Activated CD4-positive, alpha-beta T cell treated with anti-CD3 and anti-CD28 coated beads for 1 hour (primary cell): ENCODE measurements around the gene PCCA.

ENCODE experiments used
- DNase-seq: peaks from one replicate; pipeline ENCODE4 v3.0.0-alpha.2; 2020

PCCA gene

DNA sequence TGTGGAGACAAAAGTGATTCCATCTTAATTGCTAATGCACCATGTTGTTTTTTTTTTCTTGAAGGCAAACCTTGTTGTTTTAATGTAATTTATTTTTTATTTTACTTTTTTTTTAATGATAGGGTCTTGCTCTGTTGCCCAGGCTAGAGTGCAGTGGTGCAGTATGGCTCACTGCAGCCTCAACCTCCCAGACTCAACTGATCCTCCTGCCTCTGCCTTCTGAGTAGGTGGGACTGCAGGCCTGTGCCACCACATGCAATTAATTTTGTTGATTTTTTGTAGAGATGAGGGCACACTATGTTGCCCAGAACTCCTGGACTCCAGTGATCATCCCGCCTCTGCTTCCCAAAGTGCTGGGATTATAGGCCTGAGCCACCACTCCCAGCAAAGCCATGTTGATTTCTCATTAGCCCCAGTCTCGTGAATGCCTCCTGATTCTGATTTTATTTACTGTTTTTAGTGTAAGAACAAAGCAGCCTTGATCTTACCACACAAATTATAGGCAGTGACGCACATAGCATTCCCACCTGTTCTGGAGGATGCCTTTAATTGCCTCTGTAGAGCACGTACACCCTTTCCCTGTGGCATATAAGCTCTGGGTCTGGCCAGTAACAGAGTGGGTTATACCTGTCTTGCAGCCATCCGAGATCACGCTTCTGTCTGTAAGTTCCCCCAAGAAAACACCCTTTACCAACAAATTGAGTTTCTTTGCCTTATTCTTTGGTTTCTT lies 349.3 kb downstream of the PCCA start:
- DNase-seq: no peak

DNA sequence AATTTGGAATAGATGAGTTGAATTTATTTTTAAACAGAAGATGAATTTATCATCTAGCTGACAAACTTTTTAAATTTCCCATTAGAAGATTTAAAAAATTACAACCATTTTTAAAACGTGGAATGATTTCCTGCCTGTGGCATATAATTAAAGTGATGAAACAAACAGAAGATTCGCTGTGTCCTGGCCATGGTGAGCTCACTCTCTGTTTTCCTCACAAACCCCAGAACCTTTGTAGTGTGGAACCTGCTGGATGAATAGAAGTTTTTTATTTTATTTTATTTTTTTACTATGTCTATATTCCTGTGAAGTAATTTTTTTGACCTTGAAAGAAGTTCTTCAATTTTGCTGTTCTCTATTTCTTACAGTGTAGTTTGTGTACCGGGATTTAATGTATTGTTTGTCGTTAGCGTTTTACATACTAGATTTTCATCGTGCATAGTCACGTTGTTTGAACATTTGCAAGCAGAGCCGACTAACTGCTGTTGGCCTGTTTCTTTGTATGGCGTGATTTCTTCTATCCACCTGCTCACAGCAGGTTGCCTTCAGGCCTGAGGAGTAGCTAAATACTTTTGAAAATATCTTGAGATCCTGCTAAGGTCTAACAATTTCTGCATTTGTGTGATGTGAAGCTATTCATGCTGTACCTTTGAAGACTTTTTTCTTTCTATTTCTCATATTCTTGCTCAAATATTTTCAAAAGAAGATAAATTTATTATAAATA lies 350.5 kb downstream of the PCCA start:
- DNase-seq: no peak

DNA sequence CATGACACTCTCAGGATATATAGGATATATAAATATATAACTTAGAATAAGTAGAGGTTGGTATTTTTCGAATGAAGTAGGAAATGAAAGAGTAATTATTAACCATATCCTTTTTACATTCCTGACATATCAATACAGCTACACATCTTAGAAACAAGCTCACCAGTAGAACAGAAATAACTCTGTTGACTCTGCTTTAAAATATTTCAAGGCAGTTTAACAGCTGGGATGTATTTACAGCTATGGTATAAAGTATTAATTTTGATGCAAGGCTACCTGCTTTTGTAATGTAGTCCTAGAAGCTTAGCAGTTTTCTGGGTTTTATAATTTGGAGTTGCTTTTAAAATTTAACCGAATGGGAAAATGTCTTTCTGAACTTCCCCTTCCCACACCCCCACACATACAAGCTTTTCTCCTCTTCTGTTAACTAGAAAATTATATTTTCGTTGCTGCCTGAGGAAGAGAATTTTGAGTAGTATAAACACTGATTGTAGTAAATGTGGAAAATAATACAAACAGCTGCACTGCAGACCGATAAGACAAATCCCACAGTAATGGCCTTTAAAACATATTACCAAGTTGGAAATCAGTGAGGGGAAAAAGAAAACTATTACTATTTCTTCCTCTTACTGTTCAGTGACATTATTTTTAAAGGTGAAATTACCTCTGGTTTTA lies 352.0 kb downstream of the PCCA start:
- DNase-seq: no peak

DNA sequence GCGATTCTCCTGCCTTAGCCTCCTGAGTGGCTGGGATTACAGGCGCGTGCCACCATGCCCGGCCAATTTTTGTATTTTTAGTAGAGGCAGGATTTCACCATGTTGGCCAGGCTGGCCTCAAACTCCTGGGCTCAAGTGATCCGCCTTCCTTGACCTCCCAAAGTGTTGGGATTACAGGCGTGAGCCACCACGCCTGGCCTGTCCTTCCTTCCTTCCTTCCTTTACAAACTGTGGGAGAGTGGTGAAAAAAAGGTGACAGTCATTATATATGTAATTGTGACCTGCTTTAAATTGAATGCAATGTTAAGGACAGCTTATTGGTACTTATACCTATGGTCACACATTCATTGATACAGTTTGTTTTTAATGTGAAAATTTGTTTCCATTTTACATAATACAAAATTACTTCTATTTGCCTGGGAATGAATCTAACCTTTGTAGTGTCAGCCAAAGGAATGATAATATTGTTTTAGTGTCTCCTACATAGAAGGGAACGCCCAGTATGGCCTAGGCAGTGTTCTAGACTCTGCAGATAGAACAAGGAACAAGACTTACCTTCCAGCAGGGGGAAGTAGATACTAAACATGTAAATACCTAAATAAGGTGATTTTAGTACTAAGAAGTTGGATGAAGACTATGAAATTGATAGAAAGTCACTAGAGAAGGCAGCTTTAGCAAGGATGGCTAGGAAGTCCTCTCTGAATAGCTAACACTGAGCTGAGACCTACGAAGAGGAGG lies 353.4 kb downstream of the PCCA start:
- DNase-seq: no peak

DNA sequence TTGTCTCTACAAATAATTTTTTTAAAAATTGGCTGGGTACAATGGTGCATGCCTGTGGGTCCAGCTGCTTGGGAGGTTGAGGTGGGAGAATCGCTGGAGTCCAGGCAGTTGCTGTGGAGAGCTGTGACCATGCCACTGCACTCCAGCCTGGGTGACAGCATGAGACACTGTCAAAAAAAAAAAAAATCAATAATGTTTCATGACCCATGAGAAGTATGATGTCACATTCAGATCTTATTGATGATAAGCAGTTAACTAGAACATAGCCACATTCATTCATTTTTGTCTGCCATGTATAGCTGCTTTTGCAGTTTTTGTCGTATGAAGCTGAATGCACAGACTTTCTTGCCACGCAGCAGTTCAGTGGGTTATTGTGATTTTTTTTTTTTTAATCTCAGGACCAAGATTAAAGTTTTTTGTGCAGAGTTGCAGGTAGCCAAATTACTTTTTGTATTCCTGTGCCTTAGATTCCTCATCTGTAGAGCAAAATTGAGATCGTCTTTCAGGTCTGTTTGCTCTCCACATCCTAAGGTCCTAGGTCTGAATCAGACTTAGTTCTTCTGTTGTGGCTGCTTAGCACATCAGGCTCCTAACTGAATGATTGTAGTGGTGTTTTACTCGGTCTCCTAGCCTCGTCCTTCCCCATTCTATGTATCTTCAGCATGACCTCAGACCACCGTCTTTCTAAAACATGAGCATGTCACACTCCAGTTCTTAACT lies 354.5 kb downstream of the PCCA start:
- DNase-seq: no peak

DNA sequence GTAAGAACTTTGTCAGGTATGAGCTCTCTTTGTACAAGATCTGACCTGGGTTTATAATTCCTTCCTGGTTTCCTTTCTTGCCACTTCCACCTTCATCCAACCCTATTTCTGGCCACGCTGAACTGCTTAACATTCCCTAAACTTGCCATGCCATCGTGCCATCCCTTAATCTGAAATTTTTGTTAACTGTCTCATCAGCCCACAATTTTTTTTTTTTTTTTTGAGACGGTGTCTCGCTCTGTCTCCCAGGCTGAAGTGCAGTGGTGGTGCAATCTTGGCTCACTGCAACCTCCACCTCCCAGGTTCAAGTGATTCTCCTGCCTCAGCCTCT lies 355.1 kb downstream of the PCCA start:
- no peak for DNase-seq

DNA sequence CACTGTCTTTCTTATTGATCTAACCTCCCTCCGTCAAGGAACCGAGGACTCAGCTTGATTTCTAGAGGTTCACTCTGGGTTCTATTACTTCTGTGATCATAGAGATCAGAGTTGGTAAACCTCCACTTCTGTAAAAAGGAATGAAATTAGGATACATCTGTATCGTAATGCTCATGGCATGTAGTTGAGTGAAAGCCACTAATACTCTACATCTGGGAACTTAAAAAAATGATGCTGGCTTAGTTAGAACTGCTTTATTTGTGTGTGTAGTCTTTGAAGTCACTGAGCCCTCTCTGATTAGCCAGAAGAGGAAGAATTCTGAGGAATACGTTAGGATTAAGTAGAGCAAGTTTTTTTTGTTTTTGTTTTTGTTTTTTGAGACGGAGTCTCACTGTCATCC lies 358.9 kb downstream of the PCCA start:
- no peak for DNase-seq

DNA sequence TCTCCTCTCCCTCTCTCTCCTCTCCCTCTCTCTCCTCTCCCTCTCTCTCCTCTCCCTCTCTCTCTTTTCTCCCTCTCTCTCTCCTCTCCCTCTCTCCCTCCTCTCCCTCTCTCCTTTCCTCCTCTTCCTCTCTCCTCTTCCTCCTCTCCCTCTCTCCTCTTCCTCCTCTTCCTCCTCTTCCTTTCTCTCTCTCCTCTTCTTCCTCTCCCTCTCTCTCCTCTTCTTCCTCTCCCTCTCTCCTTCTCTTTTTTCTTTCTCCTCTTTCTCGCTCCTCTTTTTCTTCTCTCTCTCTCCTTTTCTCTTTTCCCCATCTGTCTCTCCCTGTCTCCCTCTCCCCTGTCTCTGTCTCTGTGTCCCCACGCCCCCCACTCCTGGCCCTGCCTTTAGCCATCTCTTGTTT lies 363.0 kb downstream of the PCCA start:
- DNase-seq: no peak

DNA sequence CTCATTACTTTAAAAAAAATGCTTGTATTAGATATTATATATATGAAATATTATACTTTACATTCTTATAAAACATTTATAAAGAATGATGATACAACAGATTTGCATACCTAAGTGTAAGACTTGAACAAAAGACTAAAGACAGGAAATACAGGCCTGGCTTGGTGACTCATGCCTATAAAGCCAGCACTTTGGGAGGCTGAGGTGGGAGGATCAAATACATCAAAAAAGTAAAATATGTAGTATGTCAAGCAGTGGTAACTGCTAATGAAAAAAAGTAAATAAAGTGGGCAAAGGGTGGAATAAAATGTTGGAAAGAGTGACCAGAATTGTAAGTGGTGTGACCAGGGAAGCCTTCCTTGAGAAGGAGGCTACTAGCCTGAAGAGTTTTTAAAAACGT lies 366.0 kb downstream of the PCCA start:
- no peak for DNase-seq

DNA sequence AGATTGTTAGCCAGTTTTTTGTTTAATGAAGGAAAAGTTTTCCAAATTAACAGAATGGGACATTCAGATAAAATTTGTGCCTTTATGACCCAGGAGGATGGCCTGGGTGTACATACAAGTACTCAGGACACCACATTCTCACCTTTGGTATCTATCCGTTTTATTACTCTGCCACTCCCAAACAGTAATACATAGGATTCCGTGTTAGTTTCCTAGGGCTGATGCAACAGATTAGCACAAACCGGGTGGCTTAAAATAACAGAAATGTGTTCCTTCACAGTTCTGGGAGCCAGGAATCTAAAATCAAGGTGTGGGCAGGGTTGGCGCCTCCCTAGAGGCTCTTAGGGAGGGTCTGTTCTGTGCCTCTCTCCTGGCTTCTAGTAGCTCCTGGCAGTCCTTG lies 369.8 kb downstream of the PCCA start:
- no peak for DNase-seq

DNA sequence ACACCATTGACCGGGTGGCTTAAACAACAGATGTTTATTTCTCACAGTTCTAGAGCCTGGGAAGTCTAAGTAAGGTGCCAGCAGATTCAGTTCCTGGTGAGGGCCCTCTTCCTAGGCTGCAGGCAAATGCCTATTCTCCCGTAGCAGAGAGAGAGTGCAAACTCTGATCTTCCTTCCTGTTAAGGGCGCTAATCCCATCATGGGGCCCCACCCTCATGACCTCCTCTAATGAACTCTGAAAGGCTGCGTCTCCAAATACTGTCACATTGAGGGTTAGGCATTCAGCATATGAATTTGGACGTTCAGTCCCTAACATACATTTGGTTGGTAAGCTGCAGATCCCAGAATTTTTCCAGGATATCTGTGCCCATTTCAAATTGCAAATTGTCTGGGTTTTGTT lies 370.9 kb downstream of the PCCA start:
- DNase-seq: no peak

DNA sequence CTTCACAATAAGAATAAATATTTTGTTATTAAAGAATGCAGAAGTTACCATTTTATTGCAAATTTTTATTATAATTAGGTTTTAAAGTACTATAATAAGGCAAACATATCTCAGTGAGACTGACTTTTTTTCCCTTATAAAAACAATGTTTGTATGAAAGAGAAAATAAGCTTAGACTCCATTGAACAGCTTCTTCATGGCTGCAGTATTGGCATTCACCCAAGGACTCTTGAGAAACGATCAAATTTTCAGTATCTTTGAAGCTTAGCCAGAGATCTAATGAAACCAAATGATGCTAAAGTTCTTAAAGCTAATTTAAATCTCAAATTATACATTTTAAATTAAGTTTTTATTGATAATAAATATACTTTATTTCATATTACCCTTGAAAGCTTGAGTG lies 371.4 kb downstream of the PCCA start:
- DNase-seq: no peak

DNA sequence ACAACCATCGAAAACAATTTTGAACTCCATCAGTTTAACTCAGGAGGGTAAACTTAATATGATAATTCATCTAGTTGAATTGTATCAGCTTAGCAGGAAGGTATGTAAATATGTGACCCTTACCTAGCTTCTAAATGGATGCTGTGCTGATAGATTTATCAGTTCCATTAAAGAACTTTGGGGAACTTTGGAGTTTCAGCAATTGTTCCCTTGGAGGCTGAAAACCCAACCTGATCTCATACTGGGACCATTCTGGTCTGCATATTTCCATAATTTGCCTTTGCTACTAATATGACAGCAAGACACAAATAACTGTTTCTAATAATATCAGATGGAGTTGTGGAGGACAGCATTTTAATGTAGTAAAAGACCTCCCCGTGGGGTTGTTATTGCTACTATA lies 371.9 kb downstream of the PCCA start:
- no peak for DNase-seq

DNA sequence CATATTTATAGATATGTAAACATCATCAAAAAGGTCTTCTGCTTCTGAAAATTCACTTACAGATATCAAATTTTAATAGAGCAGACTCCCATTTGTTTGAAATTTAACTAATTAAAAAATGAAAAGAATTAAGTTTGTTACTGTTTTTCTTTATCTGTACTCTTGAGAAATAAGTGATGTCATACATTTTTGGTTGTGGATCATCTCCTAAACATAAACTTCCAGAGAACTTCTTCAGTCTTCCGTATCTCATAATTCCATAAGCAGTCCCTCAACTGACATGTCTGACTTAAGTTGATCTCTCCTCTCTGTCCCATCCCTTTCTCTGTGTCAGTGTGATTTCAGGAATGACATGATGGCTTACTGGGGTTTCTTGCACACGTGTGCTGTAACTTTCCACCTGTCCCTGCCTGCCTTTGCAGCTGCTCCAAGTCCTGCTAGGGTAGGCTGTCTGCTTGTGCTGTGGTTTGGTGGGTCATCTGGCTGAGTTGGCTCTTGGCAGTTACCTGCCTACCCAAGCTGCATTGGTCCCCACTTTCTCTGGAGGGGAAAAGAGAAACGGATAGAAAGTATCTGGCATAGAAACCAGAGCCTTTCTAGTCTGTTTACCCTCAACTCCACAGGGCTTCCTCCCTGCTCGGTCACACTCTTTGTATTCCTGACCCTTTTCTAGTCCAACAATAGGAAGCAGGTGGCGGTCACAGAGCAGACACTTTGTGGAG lies 372.6 kb downstream of the PCCA start:
- DNase-seq: no peak

DNA sequence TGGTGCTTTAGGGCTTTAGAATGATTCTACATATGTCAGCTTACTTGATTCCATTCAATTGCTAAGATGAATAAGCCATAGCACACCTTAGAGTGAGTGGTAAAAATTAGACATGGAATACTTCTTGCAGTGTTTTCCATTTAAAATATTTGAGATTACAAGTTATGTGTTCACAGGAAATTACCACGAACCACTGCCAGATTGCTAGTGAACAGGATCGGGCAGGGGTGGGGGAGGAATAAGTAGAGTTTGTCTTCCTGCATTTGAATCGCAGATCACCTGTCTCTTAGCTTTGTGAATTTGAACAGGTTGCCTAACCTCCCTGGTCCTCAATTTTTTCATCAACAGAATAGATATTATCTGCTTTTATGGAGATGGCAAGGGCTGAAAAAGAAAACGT lies 375.1 kb downstream of the PCCA start:
- DNase-seq: no peak

DNA sequence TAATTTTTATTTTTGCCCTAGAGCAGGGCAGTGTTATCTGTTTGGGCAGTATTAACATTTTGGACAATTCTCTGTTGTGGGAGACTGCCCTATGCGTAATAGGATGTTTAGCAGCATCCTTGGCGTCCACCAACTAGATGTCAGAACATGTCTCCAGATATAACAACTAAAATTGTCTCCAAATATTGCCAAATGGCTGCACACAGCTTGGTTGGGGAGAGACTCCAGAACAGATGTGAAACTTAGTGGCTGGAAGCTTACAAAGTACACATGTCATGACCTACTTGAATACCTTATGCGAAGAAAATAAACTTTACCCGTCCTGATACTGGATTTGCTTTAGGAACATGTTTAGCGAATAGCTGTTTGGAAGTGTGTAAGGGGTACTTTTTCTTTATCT lies 376.7 kb downstream of the PCCA start:
- no peak for DNase-seq

DNA sequence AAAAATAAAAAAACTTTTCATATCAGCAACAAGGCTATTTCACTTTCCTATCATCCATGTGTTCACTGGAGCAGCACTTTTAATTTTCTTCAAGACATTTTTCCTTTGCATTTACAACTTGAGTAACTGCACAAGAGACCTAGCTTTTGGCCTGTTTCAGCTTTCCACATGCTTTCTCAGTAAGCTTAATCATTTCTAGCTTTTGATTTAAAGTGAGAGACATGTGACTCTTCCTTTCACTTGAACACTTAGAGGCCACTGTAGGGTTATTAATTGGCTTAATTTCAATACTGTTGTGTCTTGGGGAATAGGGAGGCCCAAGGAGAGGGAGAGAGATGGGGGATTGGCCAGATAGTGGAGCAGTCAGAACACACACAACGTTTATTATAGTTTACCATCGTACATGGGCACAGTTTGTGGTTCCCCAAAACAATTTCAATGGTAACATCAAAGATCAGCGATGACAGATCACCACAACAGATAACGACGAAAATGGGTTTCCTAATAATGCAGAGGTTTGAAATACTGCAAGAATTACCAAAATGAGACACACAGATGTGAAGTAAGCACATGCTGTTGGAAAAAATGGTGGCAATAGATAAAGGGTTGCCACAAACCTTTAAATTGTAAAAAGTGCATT lies 382.1 kb downstream of the PCCA start:
- DNase-seq: no peak

DNA sequence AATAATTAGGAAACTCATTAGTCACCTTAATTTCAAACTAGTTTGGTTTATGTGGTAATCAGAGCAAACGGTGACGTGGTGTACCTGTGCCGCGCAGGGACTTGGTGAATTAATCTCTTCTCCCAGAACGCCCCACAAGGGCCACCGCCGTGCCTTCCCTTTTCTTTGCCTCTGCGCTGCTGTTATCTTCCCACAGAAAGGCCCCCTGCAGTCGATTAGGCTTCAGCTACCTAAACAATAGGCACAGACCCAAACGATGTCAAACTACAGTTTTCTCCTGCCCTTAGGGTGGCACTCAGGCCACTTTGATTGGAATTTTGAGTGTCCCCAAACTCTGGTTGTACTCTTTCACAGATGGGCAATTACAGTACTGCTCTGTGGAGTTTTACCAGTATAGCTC lies 384.2 kb downstream of the PCCA start:
- no peak for DNase-seq

DNA sequence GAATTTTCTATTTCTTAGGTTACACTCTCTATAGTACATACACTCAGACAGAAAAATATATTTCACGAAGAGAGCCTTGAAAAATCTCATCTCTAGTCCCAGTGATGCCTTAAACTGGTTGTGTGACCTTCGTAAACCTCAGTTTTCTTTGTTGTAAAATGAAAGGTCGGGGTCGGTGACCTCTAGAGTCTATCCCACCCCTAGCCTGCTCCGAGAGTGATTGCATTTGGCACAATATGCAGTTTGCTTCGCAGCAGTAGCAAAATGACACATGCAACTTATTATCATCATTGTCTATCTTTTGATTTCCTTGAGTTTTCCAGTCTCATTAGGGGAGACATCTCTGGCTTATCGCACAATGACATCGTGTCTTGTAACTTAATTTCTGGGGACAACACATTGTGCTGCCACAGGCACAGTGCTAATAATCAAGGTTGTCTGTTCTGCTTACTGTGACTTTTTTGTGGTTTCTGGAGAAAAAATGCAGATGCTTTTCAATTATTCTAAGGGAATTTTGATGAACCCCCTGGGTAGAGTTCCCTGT lies 384.7 kb downstream of the PCCA start:
- DNase-seq: no peak

DNA sequence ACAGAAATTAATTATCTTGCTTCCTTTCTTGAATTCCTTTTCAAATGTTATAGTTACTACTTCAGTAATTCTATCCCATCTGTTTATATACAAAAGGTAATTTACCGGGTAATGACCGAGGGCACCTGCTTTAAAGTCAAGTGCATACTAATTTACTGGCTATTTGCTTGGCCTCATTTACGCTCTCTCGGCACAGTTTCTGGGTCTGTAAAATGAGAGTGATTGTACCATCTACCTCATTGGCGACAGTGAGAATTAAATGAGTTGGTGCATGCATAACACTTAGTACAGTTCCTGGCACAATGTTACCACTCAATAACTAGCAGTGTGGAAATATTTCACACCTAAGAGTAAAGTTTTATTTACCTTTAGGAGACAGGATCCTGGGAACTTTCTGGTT lies 388.1 kb downstream of the PCCA start:
- no peak for DNase-seq

DNA sequence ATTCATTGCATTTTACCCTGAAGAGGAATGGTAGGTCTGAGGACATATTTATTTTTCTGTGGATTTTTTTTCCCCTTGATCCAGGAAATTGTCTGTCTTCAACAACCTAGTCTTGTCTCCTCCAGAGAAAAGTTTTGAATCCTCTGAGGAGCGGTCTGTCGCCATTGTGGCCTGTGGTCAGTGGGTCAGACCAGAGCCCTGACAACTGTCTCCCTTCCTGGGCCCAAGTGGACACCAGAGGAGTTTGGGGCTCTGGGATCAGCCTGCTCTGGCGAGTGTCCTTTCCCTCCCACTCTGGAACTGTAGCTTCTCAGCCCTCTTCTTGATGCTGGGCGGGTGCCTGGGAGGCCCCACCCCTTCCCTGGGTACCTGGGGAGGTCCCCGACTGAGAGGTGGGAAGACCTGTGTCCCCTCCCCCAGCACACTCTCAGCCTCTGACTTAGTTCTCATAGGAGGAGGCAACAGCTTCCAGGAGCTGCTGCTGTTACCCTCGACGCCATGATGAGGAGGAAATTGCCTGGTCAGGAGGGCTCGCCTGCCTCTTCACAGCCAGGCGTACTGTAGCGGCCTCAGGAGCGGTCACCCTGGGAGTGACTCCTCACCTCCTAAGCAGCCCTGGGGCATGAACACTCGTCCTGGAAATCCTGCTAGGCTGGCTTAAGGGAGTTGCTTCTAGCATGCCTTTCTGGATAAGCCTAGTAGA lies 389.4 kb downstream of the PCCA start:
- no peak for DNase-seq
